Mesendoderm (in vitro differentiated cells): ENCODE data around the gene UBR3.
A peak's percentile ranks its signal among the peaks of the same experiment; 100 is the strongest.
"Not testable (repeated sequence)": the region's sequence is repeated elsewhere in the genome, so short reads cannot be mapped to it uniquely, and the experiment has no call there.

ENCODE experiments used
- DNase-seq: peaks from one replicate; pipeline ENCODE4 v3.0.0; 2013
- H2AK5ac ChIP-seq: 2 replicates; pipeline ENCODE4 v1.6.1; 2013; ENCODE audit warnings: low read length, inconsistent platforms
- H2BK120ac ChIP-seq: 2 replicates; pipeline ENCODE4 v1.6.1; 2013; ENCODE audit warnings: low read depth, mild to moderate bottlenecking, low read length, moderate library complexity, mixed read lengths
- H2BK15ac ChIP-seq: replicated peaks from 2 replicates; pipeline ENCODE4 v1.6.1; 2013; ENCODE audit warnings: low read depth, mild to moderate bottlenecking, moderate library complexity
- H2BK5ac ChIP-seq: 2 replicates; pipeline ENCODE4 v1.6.1; 2013; ENCODE audit warnings: low read length, inconsistent platforms
- H3K18ac ChIP-seq: 2 replicates; pipeline ENCODE4 v1.6.1; 2013; ENCODE audit warnings: mild to moderate bottlenecking, low read length, mixed read lengths
- H3K23ac ChIP-seq: one replicate; pipeline ENCODE4 v1.6.1; 2013; ENCODE audit warnings: low read length
- H3K27ac ChIP-seq: 2 replicates; pipeline ENCODE4 v1.5.1; 2013; ENCODE audit warnings: low read depth, mild to moderate bottlenecking, inconsistent platforms, low read length, moderate library complexity
- H3K27me3 ChIP-seq: 2 replicates; pipeline ENCODE4 v1.6.1; 2013; ENCODE audit warnings: low read length, control low read depth, mild to moderate bottlenecking, inconsistent platforms; ENCODE audit not compliant: insufficient read depth, poor library complexity
- H3K36me3 ChIP-seq: 2 replicates; pipeline ENCODE4 v1.6.1; 2013; ENCODE audit warnings: low read length, inconsistent platforms; ENCODE audit not compliant: control insufficient read depth, insufficient read depth
- H3K4ac ChIP-seq: one replicate; pipeline ENCODE4 v1.6.1; 2013; ENCODE audit warnings: low read depth, mild to moderate bottlenecking, low read length, moderate library complexity
- H3K4me1 ChIP-seq: 2 replicates; pipeline ENCODE4 v1.6.1; 2013; ENCODE audit warnings: low read depth, low read length, inconsistent platforms; ENCODE audit not compliant: control insufficient read depth
- H3K4me2 ChIP-seq: 2 replicates; pipeline ENCODE4 v1.6.1; 2013; ENCODE audit warnings: low read length
- H3K4me3 ChIP-seq: 2 replicates; pipeline ENCODE4 v1.5.1; 2013; ENCODE audit warnings: mild to moderate bottlenecking, low read length
- H3K56ac ChIP-seq: one replicate; pipeline ENCODE4 v1.6.1; 2013; ENCODE audit warnings: low read length
- H3K79me1 ChIP-seq: 2 replicates; pipeline ENCODE4 v1.6.1; 2013; ENCODE audit warnings: low read length, inconsistent platforms
- H3K79me2 ChIP-seq: 2 replicates; pipeline ENCODE4 v1.6.1; 2013; ENCODE audit warnings: mild to moderate bottlenecking, low read length; ENCODE audit not compliant: control insufficient read depth, insufficient read depth
- H3K9ac ChIP-seq: 2 replicates; pipeline ENCODE4 v1.6.1; 2013; ENCODE audit warnings: low read length, inconsistent platforms
- H4K5ac ChIP-seq: one replicate; pipeline ENCODE4 v1.6.1; 2013; ENCODE audit warnings: low read length
- H4K8ac ChIP-seq: one replicate; pipeline ENCODE4 v1.6.1; 2013; ENCODE audit warnings: low read depth, mild to moderate bottlenecking, control low read depth, low read length, moderate library complexity
- WGBS: extraction: QIAGEN DNeasy Blood & Tissue Kit; methylation state at CpG from one replicate; pipeline ENCODE4 v1.1.7; 2013; ENCODE audit warnings: low lambda C conversion rate, missing lambda C conversion rate; ENCODE audit not compliant: insufficient coverage; ENCODE audit errors: extremely low coverage; 5-methylcytosine and 5-hydroxymethylcytosine counted together

Gene UBR3

GRCh38 chr2:169900103-169900502, 72.8 kb downstream of the UBR3 start:
- H3K23ac ChIP-seq, H2BK15ac ChIP-seq, H3K79me1 ChIP-seq, H3K56ac ChIP-seq, H3K18ac ChIP-seq, DNase-seq, H4K5ac ChIP-seq, H3K4me2 ChIP-seq, H2BK120ac ChIP-seq, H3K27ac ChIP-seq, H2AK5ac ChIP-seq, H4K8ac ChIP-seq, H3K79me2 ChIP-seq, H3K4ac ChIP-seq, H3K27me3 ChIP-seq, H3K36me3 ChIP-seq, H3K4me1 ChIP-seq, H2BK5ac ChIP-seq, H3K4me3 ChIP-seq, H3K9ac ChIP-seq: not testable (repeated sequence)
- WGBS = no CpG with 5 or more reads among the region's 4 CpGs

- Histone ChIP-seq H2BK5ac (no peak overlapping the region), H2AK5ac (no peak overlapping the region), H3K9ac (no peak overlapping the region), H3K79me2 (no peaks in the 10 kb centered on the region), H3K79me1 (no peaks in the 10 kb centered on the region), H3K4me3 (no peak overlapping the region), H2BK120ac (no peak overlapping the region), H2BK15ac (no peak overlapping the region), H3K18ac (no peak overlapping the region), H3K23ac (no peak overlapping the region), H3K4me2 (no peak overlapping the region), H3K4me1 (no peaks in the 10 kb centered on the region), H3K27me3 (no peaks in the 10 kb centered on the region), H4K5ac (no peak overlapping the region), H4K8ac (no peak overlapping the region), H3K56ac (no peak overlapping the region), H3K4ac (no peak overlapping the region), H3K27ac (no peak overlapping the region), H3K36me3 (no peaks in the 10 kb centered on the region)
- no peak for DNase-seq
- WGBS = no CpG with 5 or more reads among the region's 3 CpGs
These were observed 73.4 kb downstream of the UBR3 start for GRCh38 chr2:169900686-169901085.

GRCh38 chr2:169906731-169907130, 79.5 kb downstream of the UBR3 start:
- no peak overlapping the region for H4K8ac ChIP-seq
- H3K4me1 ChIP-seq = no peaks in the 10 kb centered on the region
- H2BK5ac ChIP-seq = no peak overlapping the region
- H2BK15ac ChIP-seq = no peak overlapping the region
- no CpG with 5 or more reads among the region's 2 CpGs for WGBS
- no peak overlapping the region for H2AK5ac ChIP-seq
- no peaks in the 10 kb centered on the region for H3K27me3 ChIP-seq
- H3K79me1 ChIP-seq = no peaks in the 10 kb centered on the region
- no peak for DNase-seq
- no peaks in the 10 kb centered on the region for H3K36me3 ChIP-seq
- H3K79me2 ChIP-seq = no peaks in the 10 kb centered on the region
- H3K23ac ChIP-seq = no peak overlapping the region
- no peak overlapping the region for H4K5ac ChIP-seq
- no peak overlapping the region for H3K9ac ChIP-seq
- no peak overlapping the region for H3K18ac ChIP-seq
- H2BK120ac ChIP-seq = no peak overlapping the region
- no peak overlapping the region for H3K27ac ChIP-seq
- no peak overlapping the region for H3K4ac ChIP-seq
- no peak overlapping the region for H3K56ac ChIP-seq
- no peak overlapping the region for H3K4me2 ChIP-seq
- H3K4me3 ChIP-seq = no peak overlapping the region

- no peak overlapping the region for H3K27ac ChIP-seq
- no peak overlapping the region for H3K4me3 ChIP-seq
- no peaks in the 10 kb centered on the region for H3K36me3 ChIP-seq
- H2AK5ac ChIP-seq = no peak overlapping the region
- no peak overlapping the region for H3K56ac ChIP-seq
- no peak overlapping the region for H3K23ac ChIP-seq
- H3K79me2 ChIP-seq = no peaks in the 10 kb centered on the region
- H3K9ac ChIP-seq = no peak overlapping the region
- H2BK120ac ChIP-seq = no peak overlapping the region
- H4K8ac ChIP-seq = no peak overlapping the region
- H4K5ac ChIP-seq = no peak overlapping the region
- no peaks in the 10 kb centered on the region for H3K79me1 ChIP-seq
- DNase-seq = no peak
- H3K4ac ChIP-seq = no peak overlapping the region
- no peak overlapping the region for H3K18ac ChIP-seq
- H2BK15ac ChIP-seq = no peak overlapping the region
- no peak overlapping the region for H2BK5ac ChIP-seq
- no peaks in the 10 kb centered on the region for H3K4me1 ChIP-seq
- H3K4me2 ChIP-seq = no peak overlapping the region
- no peaks in the 10 kb centered on the region for H3K27me3 ChIP-seq
These were observed 82.1 kb downstream of the UBR3 start for GRCh38 chr2:169909376-169909775.

GRCh38 chr2:169910109-169910799, 83.0 kb downstream of the UBR3 start:
- Histone ChIP-seq H2BK15ac (no peak overlapping the region), H3K79me1 (no peaks in the 10 kb centered on the region), H3K9ac (no peak overlapping the region), H2AK5ac (no peak overlapping the region), H3K23ac (no peak overlapping the region), H3K4ac (no peak overlapping the region), H2BK5ac (no peak overlapping the region), H3K56ac (no peak overlapping the region), H3K27ac (no peak overlapping the region), H3K79me2 (no peaks in the 10 kb centered on the region), H4K8ac (no peak overlapping the region), H2BK120ac (no peak overlapping the region), H3K36me3 (no peaks in the 10 kb centered on the region), H3K4me2 (no peak overlapping the region), H4K5ac (no peak overlapping the region), H3K27me3 (no peaks in the 10 kb centered on the region), H3K18ac (no peak overlapping the region), H3K4me1 (no peaks in the 10 kb centered on the region), H3K4me3 (no peak overlapping the region)
- DNase-seq = peak; percentile 56
- WGBS = no CpG with 5 or more reads among the region's 7 CpGs

GRCh38 chr2:169911119-169911518, 83.9 kb downstream of the UBR3 start:
- Histone ChIP-seq H3K79me1 (no peaks in the 10 kb centered on the region), H3K27ac (no peak overlapping the region), H3K27me3 (no peaks in the 10 kb centered on the region), H2BK5ac (no peak overlapping the region), H4K5ac (no peak overlapping the region), H3K4me2 (no peak overlapping the region), H3K4ac (no peak overlapping the region), H3K18ac (no peak overlapping the region), H4K8ac (no peak overlapping the region), H2BK15ac (no peak overlapping the region), H3K23ac (no peak overlapping the region), H3K36me3 (no peaks in the 10 kb centered on the region), H2BK120ac (no peak overlapping the region), H3K9ac (no peak overlapping the region), H3K4me1 (no peaks in the 10 kb centered on the region), H3K56ac (no peak overlapping the region), H2AK5ac (no peak overlapping the region), H3K79me2 (no peaks in the 10 kb centered on the region), H3K4me3 (no peak overlapping the region)
- DNase-seq = no peak
- no CpG with 5 or more reads among the region's 1 CpG for WGBS
